DND-41 (cell line): Measurements from ENCODE around the gene GIPC2.

Experiments used
- CTCF ChIP-seq: IDR thresholded peaks from 2 replicates; pipeline ENCODE4 v1.5.1; 2012; ENCODE audit warnings: borderline replicate concordance, low read length, moderate library complexity, mild to moderate bottlenecking; ENCODE audit not compliant: poor library complexity, severe bottlenecking; ENCODE audit errors: extremely low read depth
- EZH2 ChIP-seq: IDR thresholded peaks from 3 replicates; pipeline ENCODE4 v1.6.1; 2012; ENCODE audit warnings: borderline replicate concordance, low read depth, mild to moderate bottlenecking, moderate library complexity, low read length, inconsistent platforms; ENCODE audit not compliant: severe bottlenecking

GRCh38 chr1:78091215-78091813 lies 45.5 kb downstream of the GIPC2 start:
- no peak for TF ChIP-seq EZH2
- TF ChIP-seq CTCF: no peak
